HG03066 (cell line): ENCODE data around the gene AFF3.

ENCODE experiments used
- ATAC-seq: cut with Tn5 transposase; IDR thresholded peaks from one replicate; pipeline ENCODE4 v1.9.1; 2021; ENCODE audit warnings: low read depth; ENCODE audit not compliant: unreplicated experiment

The AFF3 gene

GRCh38 chr2:100045000-100045399 lies 97.4 kb downstream of the AFF3 start:
- ATAC-seq: no peak

- ATAC-seq: no peak
These were observed 98.5 kb downstream of the AFF3 start for GRCh38 chr2:100043891-100044255.

- no peak for ATAC-seq
These were observed 99.1 kb downstream of the AFF3 start for GRCh38 chr2:100043081-100043890.

- ATAC-seq: no peak
These were observed 99.8 kb downstream of the AFF3 start for GRCh38 chr2:100042562-100042961.

- no peak for ATAC-seq
These were observed 100.4 kb downstream of the AFF3 start for GRCh38 chr2:100041946-100042345.

- ATAC-seq: no peak
These were observed 101.0 kb downstream of the AFF3 start for GRCh38 chr2:100041385-100041784.

- ATAC-seq: no peak
These were observed 101.5 kb downstream of the AFF3 start for GRCh38 chr2:100040906-100041305.

- ATAC-seq: no peak
These were observed 103.0 kb downstream of the AFF3 start for GRCh38 chr2:100039291-100039980.

- ATAC-seq: no peak
These were observed 104.4 kb downstream of the AFF3 start for GRCh38 chr2:100038011-100038410.

- ATAC-seq: no peak
These were observed 105.6 kb downstream of the AFF3 start for GRCh38 chr2:100036793-100037192.

- no peak for ATAC-seq
These were observed 106.4 kb downstream of the AFF3 start for GRCh38 chr2:100036026-100036425.

GRCh38 chr2:100034431-100034830 lies 108.0 kb downstream of the AFF3 start:
- ATAC-seq: no peak

GRCh38 chr2:100033976-100034375 lies 108.4 kb downstream of the AFF3 start:
- ATAC-seq: no peak

GRCh38 chr2:100031604-100032003 lies 110.8 kb downstream of the AFF3 start:
- no peak for ATAC-seq

- ATAC-seq: no peak
These were observed 112.9 kb downstream of the AFF3 start for GRCh38 chr2:100029460-100029859.

GRCh38 chr2:100021791-100022340 lies 120.5 kb downstream of the AFF3 start:
- no peak for ATAC-seq

- no peak for ATAC-seq
These were observed 122.9 kb downstream of the AFF3 start for GRCh38 chr2:100019499-100019898.

- ATAC-seq: no peak
These were observed 123.8 kb downstream of the AFF3 start for GRCh38 chr2:100018341-100019193.

- ATAC-seq: no peak
These were observed 124.8 kb downstream of the AFF3 start for GRCh38 chr2:100017633-100018032.

- no peak for ATAC-seq
These were observed 125.6 kb downstream of the AFF3 start for GRCh38 chr2:100016756-100017155.

GRCh38 chr2:100015849-100016248 lies 126.5 kb downstream of the AFF3 start:
- ATAC-seq: no peak
